HEK293T (cell line): ENCODE results near the gene HES2.
"Not testable (repeated sequence)": the region's sequence is repeated elsewhere in the genome, so short reads cannot be mapped to it uniquely, and the experiment has no call there.

Experiments
- CTCF ChIA-PET: fragments of 350-600 bp; formaldehyde crosslinking; extraction: SDS; loops from one replicate; lab custom pipeline; 2021; ENCODE audit warnings: antibody characterized with exemption, inconsistent platforms; lab: Yijun Ruan, JAX
- POLR2A ChIA-PET: fragments of 350-600 bp; formaldehyde crosslinking; extraction: SDS; loops from one replicate; lab custom pipeline; 2020; ENCODE audit warnings: antibody characterized with exemption, inconsistent platforms; lab: Yijun Ruan, JAX
- DNase-seq: peaks from one replicate; pipeline ENCODE4 v3.0.0; 2012; ENCODE audit warnings: mixed read lengths; ENCODE audit errors: extremely low spot score
- ARNT ChIP-seq: fragments of 450-650 bp; IDR thresholded peaks from 2 replicates; pipeline ENCODE4 v1.6.1; 2017; ENCODE audit warnings: mild to moderate bottlenecking
- BHLHE40 ChIP-seq: fragments of 450-650 bp; IDR thresholded peaks from 2 replicates; pipeline ENCODE4 v1.6.1; 2016; ENCODE audit warnings: mild to moderate bottlenecking, moderate library complexity, borderline replicate concordance
- CTBP1 ChIP-seq: fragments of 450-650 bp; IDR thresholded peaks from 2 replicates; pipeline ENCODE4 v1.6.1; 2016; ENCODE audit warnings: borderline replicate concordance
- ELF4 ChIP-seq: fragments of 450-650 bp; IDR thresholded peaks from 2 replicates; pipeline ENCODE4 v1.6.1; 2017; ENCODE audit warnings: antibody characterized with exemption
- FOXA1 ChIP-seq: fragments of 450-650 bp; IDR thresholded peaks from 2 replicates; pipeline ENCODE4 v1.6.1; 2016; ENCODE audit warnings: mild to moderate bottlenecking
- FOXK2 ChIP-seq: fragments of 450-650 bp; IDR thresholded peaks from 2 replicates; pipeline ENCODE4 v1.6.1; 2016; ENCODE audit warnings: mild to moderate bottlenecking
- FOXM1 ChIP-seq: fragments of 450-650 bp; IDR thresholded peaks from 2 replicates; pipeline ENCODE4 v1.6.1; 2017; ENCODE audit warnings: mild to moderate bottlenecking, borderline replicate concordance
- HDGF ChIP-seq: fragments of 450-650 bp; IDR thresholded peaks from 2 replicates; pipeline ENCODE4 v1.6.1; 2017; ENCODE audit warnings: antibody characterized with exemption, borderline replicate concordance
- L3MBTL2 ChIP-seq: fragments of 450-650 bp; conservative IDR thresholded peaks from 2 replicates; pipeline ENCODE4 v1.6.1; 2016; ENCODE audit warnings: mild to moderate bottlenecking
- LEF1 ChIP-seq: fragments of 450-650 bp; IDR thresholded peaks from 2 replicates; pipeline ENCODE4 v1.6.1; 2017; ENCODE audit warnings: mild to moderate bottlenecking, borderline replicate concordance
- NFRKB ChIP-seq: fragments of 450-650 bp; IDR thresholded peaks from 2 replicates; pipeline ENCODE4 v1.6.1; 2016; ENCODE audit warnings: mild to moderate bottlenecking, moderate library complexity
- PKNOX1 ChIP-seq: fragments of 450-650 bp; IDR thresholded peaks from 2 replicates; pipeline ENCODE4 v1.6.1; 2016
- SP1 ChIP-seq: fragments of 450-650 bp; IDR thresholded peaks from 2 replicates; pipeline ENCODE4 v1.6.1; 2017
- SUZ12 ChIP-seq: fragments of 450-650 bp; IDR thresholded peaks from 2 replicates; pipeline ENCODE4 v1.6.1; 2016; ENCODE audit warnings: mild to moderate bottlenecking
- TARDBP ChIP-seq: fragments of 450-650 bp; IDR thresholded peaks from 2 replicates; pipeline ENCODE4 v1.6.1; 2016
- ZNF384 ChIP-seq: fragments of 450-650 bp; IDR thresholded peaks from 2 replicates; pipeline ENCODE4 v1.6.1; 2016

HES2 gene

GRCh38 chr1:6435547-6435946 lies 15.8 kb upstream of the HES2 start:
- POLR2A ChIA-PET, result no interaction called here
- no peak for TF ChIP-seq LEF1
- TF ChIP-seq HDGF, result no peak
- no peak for TF ChIP-seq L3MBTL2
- no peak for TF ChIP-seq SP1
- TF ChIP-seq FOXK2, result no peak
- no peak for TF ChIP-seq ZNF384
- TF ChIP-seq BHLHE40, result no peak
- no peak for TF ChIP-seq TARDBP
- TF ChIP-seq NFRKB, result no peak
- no peak for DNase-seq
- CTCF ChIA-PET, result interaction anchor here (1.7 kb wide), 1 partner anchor 12 kb away, joined by 3 read pairs; no protein-coding TSS in a partner anchor

- DNase-seq, result no peak
- TF ChIP-seq ZNF384 (no peak), FOXK2 (no peak), NFRKB (no peak), SP1 (no peak), ARNT (no peak), LEF1 (no peak), L3MBTL2 (no peak), ELF4 (no peak), SUZ12 (no peak), PKNOX1 (no peak), CTBP1 (no peak), TARDBP (no peak), HDGF (no peak), BHLHE40 (no peak)
- ChIA-PET POLR2A (no interaction called here), CTCF (interaction anchor here (0.7 to 1.7 kb wide), 2 partner anchors 12 to 90 kb away, joined by 3 read pairs; no protein-coding TSS in a partner anchor)
Observed at GRCh38 chr1:6435129-6435528, 15.4 kb upstream of the HES2 start.

GRCh38 chr1:6434186-6434585 lies 14.5 kb upstream of the HES2 start:
- DNase-seq, result no peak
- no peak for TF ChIP-seq L3MBTL2
- no peak for TF ChIP-seq FOXM1
- no peak for TF ChIP-seq ARNT
- no peak for TF ChIP-seq ELF4
- TF ChIP-seq NFRKB, result no peak
- TF ChIP-seq LEF1, result no peak
- no peak for TF ChIP-seq SP1
- TF ChIP-seq SUZ12, result no peak
- no peak for TF ChIP-seq ZNF384
- TF ChIP-seq CTBP1, result no peak
- no peak for TF ChIP-seq FOXK2
- no peak for TF ChIP-seq HDGF
- ChIA-PET POLR2A (no interaction called here), CTCF (interaction anchor here (0.7 to 1.7 kb wide), 2 partner anchors 11 to 91 kb away, joined by 3 read pairs; no protein-coding TSS in a partner anchor)

GRCh38 chr1:6431645-6432579 lies 12.2 kb upstream of the HES2 start:
- POLR2A ChIA-PET, DNase-seq: not testable (repeated sequence)
- CTCF ChIA-PET, result interaction anchor here (1.5 kb wide), 1 partner anchor 9 kb away, joined by 8 read pairs; no protein-coding TSS in a partner anchor

- POLR2A ChIA-PET, result not testable (repeated sequence)
Observed at GRCh38 chr1:6429660-6430411, 10.1 kb upstream of the HES2 start.

GRCh38 chr1:6428453-6428852 lies 8.7 kb upstream of the HES2 start:
- DNase-seq, POLR2A ChIA-PET: not testable (repeated sequence)
- CTCF ChIA-PET, result interaction anchor here (1.0 kb wide), 1 partner anchor 10 kb away, joined by 4 read pairs; no protein-coding TSS in a partner anchor

More at GRCh38 chr1:6429660-6430411, 10.1 kb upstream of the HES2 start:
- not testable (repeated sequence) for DNase-seq
- CTCF ChIA-PET, result interaction anchor here (0.6 to 1.9 kb wide), 2 partner anchors 9 to 97 kb away, joined by 4 to 16 read pairs; no protein-coding TSS in a partner anchor

GRCh38 chr1:6427441-6428390 lies 8.0 kb upstream of the HES2 start:
- TF ChIP-seq ARNT, result no peak
- TF ChIP-seq ZNF384, result no peak
- TF ChIP-seq TARDBP, result no peak
- TF ChIP-seq FOXM1, result no peak
- no peak for TF ChIP-seq PKNOX1
- no peak for TF ChIP-seq FOXA1
- TF ChIP-seq CTBP1, result no peak
- TF ChIP-seq SP1, result no peak
- TF ChIP-seq NFRKB, result no peak
- no peak for TF ChIP-seq FOXK2
- TF ChIP-seq L3MBTL2, result no peak
- no peak for TF ChIP-seq SUZ12
- TF ChIP-seq HDGF, result no peak
- TF ChIP-seq BHLHE40, result no peak
- TF ChIP-seq LEF1, result no peak
- TF ChIP-seq ELF4, result no peak
- ChIA-PET CTCF (interaction anchor here (0.6 to 1.0 kb wide), 2 partner anchors 10 to 174 kb away, joined by 4 to 7 read pairs; no protein-coding TSS in a partner anchor), POLR2A (no interaction called here)
- DNase-seq, result no peak
